ENCODE measurements around the gene KDM2A.

KDM2A gene

GRCh38 chr11:67284811-67285540 lies 165.9 kb downstream of the KDM2A start:
- no peak for DNase-seq (ENCODE audit: low read depth in 2 of 2)

GRCh38 chr11:67285541-67286498 lies 166.8 kb downstream of the KDM2A start:
- no peak for DNase-seq (ENCODE audit: low read depth in 2 of 2)

DNA sequence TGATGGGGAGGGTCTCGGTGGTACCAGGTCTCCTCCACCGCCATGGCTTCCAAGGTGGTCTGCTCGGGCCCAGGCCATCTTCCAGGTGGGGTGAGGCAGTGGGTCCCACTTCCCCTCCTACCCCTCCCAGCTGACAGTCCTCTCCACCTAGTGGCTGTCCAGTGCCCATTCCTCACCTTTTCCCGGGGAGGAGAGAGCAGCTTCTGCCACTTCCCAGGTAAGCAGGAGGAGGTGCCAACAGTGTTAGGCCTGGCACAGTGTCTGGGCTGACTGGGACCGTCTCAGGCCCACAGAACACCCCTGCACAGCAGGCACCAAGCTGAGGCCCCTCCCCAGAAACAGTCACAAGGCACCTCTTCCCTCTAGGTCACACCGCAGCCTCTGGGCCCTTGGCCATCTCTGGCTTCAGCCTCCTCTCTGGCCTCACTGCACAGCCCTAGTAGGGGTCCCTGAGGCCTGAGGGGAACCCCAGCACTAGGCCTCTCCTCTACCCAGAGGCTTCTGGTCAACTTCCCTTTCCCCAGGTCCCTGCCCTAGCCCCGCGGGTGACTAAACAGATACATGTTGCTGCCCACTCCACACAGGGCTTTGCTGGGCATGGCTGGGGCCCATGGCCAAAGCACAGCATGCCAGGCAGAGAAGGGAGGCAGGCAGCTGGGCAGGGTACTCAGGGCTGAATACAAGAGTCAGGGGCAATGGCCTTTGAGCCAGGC lies 167.7 kb downstream of the KDM2A start:
- no peak for DNase-seq (ENCODE audit: low read depth in 2 of 2)

DNA sequence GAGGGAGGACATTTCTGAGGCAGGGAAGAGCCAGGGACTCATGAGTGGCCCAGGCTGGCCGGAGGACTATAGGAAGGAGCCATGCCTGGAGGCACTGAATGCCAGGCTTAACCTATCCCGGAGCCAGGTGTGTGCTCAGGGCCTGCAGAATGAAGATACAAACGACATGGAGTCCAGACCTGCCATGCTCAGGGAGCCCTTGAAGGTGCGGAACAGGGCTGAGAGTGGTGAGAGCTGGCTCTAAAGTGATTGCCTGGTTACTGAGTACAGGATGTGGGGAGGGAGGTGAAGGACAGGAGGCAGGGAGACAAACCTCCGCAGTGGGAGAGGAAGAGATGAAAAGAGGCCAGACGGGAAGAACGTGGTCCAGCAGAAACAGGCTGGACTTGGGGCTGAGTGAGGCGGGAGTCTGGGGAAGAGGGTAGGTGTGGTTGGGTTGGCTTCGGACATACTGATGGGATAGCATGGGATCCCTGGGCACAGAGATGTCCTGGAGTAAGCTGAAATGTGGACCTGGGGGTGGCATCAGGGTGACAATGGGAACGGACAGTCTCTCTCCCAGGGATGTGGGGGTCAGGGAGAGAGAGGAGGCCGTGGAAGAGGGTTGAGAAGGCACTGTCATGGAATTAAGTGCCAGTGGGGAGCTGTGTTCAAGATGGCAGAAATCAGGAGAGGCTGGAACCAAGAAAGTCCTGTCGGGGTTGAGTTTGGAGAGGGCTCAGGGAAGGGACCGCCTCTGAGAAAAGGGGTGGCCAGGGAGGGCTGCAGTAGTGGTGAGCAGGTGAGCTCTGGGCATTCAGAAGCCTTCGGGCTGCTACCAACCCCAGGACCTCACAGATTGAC lies 168.5 kb downstream of the KDM2A start:
- no peak for DNase-seq (ENCODE audit: low read depth in 2 of 2)

DNA sequence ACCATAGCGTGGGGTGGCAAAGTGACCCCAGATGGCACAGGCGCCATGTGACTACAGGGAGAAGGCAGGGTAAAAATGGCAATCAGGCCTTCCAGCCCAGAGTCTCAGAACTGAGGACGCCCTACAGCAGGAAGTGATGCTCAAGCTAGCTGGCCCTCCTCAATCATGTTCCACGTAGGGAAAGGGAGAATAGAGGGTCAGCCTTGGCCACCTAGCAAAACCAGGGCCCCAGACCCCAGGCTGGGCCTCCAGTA lies 169.1 kb downstream of the KDM2A start:
- DNase-seq (ENCODE audit: low read depth in 2 of 2): no peak

DNA sequence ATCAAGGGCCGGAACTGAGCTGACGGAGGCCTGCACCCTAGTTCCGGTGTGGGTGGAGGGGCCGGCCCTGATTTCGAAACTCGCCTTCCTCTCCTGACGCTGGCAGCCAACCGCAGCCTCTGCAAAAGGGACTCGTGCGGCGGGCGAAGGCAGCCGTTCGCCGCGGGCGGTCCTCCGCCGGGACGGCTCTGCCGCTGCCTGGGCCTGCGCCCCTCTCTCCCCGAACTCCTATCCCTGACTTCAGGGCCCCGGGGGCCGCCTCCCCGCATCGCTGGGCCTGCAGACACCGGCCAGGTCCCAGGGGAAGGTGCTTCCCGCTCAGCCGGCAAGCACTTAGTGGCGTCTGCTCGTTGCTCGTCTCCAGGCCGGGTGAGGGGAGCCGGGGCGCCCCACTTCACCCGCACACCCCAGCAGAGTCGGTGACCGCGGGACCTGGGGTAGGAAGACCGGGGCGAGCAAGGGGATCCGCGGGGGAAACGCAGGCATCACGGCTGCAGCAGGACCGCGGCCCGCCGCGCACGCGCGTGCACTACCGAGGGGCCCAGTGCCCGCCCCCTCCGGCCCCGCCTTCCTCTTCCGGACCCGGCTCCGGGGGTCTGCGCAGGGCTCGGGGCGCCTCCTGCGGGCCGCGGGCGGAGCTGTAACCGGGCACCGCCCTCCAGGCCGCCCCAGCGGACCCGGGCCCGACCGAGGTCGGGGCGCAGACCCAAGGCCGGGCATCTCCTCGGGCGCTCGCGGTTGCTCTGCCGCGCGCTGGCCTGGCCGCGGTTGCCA lies 169.6 kb downstream of the KDM2A start:
- peak; percentile 68 to 70 for DNase-seq (ENCODE audit: low read depth in 2 of 2)

DNA sequence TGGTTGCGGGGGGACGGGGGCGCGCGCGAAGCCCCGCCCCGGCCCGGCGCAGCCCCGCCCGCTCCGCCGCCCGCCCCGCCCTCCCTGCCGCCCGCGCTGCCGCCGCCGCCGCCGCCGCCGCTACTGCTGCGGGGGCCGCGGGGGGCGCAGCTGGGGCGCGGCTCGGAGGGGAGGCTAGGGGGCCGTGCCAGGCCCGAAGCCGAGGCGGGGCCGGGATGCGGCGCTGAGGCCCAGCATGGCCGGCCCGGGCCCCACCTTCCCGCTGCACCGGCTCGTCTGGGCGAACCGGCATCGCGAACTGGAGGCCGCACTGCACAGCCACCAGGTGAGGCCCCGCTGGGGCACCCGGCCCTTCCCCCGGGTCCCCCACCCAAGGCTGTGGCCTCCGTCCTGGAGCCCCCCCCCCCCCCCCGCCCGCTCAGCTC lies 170.2 kb downstream of the KDM2A start, which contains the start of gene ANKRD13D:
ANKRD13D (plus strand) TSS at position 78 of the 425 bp plus-strand sequence; CDS start at position 236, 158 bp downstream.
- DNase-seq (ENCODE audit: low read depth in 2 of 2): no peak

DNA sequence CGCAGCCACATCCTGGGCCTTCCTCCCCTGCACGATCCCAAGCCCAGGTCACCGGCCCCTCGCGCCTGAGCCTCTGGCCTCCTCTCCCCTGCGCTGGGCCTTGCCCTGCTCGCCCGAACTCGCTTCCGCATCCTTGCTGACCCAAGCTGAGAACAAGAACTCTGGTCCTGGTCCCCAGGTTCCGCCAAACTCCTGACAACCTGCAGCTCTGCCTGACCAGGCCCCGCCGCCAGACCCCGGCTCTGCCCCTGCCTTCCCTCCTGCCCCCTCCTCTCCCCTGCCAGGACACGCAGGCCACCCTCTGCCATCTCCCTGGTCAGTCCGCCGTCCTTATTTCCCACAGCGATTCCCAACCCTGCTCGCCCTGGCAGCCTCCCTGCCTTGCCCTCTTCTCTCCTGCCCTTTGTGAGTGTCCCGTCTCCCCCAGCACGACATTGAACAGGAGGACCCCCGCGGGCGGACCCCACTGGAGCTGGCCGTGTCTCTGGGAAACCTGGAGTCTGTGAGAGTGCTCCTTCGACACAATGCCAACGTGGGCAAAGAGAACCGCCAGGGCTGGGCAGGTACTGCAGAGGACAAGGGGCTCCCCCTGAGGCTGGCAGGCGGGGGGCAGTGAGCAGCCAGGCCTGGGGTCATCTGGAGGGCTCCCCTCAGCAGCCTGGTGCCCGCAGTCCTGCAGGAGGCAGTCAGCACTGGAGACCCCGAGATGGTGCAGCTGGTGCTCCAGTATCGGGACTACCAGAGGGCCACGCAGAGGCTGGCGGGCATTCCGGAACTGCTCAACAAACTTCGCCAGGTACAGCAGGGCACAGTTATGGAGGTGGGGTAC lies 170.8 kb downstream of the KDM2A start:
- DNase-seq (ENCODE audit: low read depth in 2 of 2): no peak

GRCh38 chr11:67290801-67291200 lies 171.7 kb downstream of the KDM2A start:
- no peak for DNase-seq (ENCODE audit: low read depth in 2 of 2)

- DNase-seq (ENCODE audit: low read depth in 2 of 2): no peak
These were observed 172.7 kb downstream of the KDM2A start for GRCh38 chr11:67291481-67292381.

DNA sequence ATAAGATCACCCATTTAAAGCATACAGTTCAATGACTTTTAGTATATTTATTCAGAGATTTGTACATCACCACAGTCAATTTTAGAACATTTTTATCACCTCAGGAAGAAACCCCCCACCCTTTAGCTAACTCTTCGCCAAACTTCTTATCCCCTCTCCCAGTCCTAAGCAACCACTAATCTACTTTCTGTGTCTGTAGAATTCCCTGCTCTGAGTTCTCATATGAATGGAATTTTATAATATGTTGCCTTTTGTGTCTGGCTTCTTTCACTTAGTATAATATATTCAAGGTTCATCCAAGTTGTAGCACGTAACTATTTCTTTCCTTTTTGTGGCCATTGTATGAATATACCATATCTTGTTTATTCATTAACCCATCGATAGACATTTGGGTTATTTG lies 173.6 kb downstream of the KDM2A start:
- DNase-seq (ENCODE audit: low read depth in 2 of 2): no peak

GRCh38 chr11:67293090-67293489 lies 174.0 kb downstream of the KDM2A start:
- DNase-seq (ENCODE audit: low read depth in 2 of 2): no peak

- no peak for DNase-seq (ENCODE audit: low read depth in 2 of 2)
These were observed 176.8 kb downstream of the KDM2A start for GRCh38 chr11:67295846-67296245.

- no peak for DNase-seq (ENCODE audit: low read depth in 2 of 2)
These were observed 179.7 kb downstream of the KDM2A start for GRCh38 chr11:67298786-67299185.

DNA sequence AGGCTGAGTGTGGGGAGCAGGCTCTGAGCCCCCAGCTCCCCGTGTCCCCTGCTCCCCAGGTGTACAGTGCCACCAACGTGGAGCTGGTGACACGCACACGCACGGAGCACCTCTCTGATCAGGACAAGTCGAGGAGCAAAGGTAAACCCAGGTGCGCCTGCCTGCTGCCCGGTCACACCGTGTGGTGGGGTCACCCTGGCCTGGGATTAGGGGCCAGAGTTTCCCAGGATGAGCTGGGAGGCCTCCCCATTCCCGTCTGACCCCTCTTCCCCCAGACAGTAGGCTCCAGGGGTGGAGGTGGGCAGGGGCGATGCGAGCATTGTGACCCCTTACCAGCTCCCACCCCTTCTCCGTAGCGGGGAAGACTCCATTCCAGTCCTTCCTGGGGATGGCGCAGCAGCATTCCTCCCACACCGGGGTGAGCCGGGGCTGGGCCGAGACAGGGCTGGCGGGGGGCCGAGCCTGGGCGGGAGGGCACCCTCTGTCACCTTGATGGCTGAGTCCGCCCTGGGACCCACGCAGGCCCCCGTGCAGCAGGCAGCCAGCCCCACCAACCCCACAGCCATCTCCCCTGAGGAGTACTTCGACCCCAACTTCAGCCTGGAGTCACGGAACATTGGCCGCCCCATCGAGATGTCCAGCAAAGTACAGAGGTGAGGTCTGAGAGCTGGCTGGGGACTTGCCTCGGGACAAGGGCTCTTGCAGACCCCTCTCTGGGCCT lies 180.6 kb downstream of the KDM2A start:
- DNase-seq (ENCODE audit: low read depth in 2 of 2): no peak

- DNase-seq (ENCODE audit: low read depth in 2 of 2): no peak
These were observed 181.2 kb downstream of the KDM2A start for GRCh38 chr11:67300256-67300755.

- DNase-seq (ENCODE audit: low read depth in 2 of 2): no peak
These were observed 181.8 kb downstream of the KDM2A start for GRCh38 chr11:67300756-67301312.

All from stimulated activated CD4-positive, alpha-beta T cell treated with anti-CD3 and anti-CD28 coated beads, Interleukin-1b, Interleukin-23, amount 100 ng/mL, for 1 hour (primary cell).